HG03196 (cell line): ENCODE data around the gene MIA.
A peak's percentile ranks its signal among the peaks of the same experiment; 100 is the strongest.
"Not testable (repeated sequence)": the region's sequence is repeated elsewhere in the genome, so short reads cannot be mapped to it uniquely, and the experiment has no call there.

Experiments
- ATAC-seq: cut with Tn5 transposase; IDR thresholded peaks from one replicate; pipeline ENCODE4 v1.9.1; 2021; ENCODE audit not compliant: unreplicated experiment

Gene MIA

GRCh38 chr19:40777937-40778705 lies 2.8 kb downstream of the MIA start, which contains the start of gene RAB4B:
TSS of gene RAB4B (plus strand) at chr19:40778247. CDS start at chr19:40778376, 129 bp downstream.
- peak; percentile 67 for ATAC-seq

DNA sequence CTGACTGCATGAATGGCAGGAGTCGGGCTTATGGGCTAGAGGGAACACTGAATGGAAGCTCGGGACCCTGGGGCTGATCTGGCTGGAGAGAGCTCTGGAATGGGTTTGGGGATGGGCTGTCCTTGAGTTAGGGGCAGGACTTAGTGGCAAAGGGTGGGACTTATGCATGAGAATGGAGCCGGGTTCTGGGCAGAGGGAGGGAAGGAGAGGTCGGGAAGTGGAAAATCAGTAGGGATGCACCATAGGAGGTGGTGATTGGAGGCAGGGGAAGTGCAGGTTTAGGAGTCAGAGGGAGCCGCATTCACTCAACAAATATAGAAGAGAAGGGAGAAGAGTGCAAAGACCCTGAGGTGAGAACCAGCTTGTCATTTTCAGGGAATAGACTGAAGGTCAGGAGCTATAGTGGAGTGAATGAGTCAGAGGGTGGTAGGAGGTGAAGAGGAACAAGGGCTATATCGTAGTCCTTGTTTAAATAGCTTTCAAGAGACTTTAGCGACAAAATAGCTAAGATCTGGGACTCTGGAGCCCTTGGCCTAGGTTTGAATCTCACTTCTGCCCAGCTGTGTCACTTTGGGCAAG lies 3.5 kb downstream of the MIA start:
- no peak for ATAC-seq

DNA sequence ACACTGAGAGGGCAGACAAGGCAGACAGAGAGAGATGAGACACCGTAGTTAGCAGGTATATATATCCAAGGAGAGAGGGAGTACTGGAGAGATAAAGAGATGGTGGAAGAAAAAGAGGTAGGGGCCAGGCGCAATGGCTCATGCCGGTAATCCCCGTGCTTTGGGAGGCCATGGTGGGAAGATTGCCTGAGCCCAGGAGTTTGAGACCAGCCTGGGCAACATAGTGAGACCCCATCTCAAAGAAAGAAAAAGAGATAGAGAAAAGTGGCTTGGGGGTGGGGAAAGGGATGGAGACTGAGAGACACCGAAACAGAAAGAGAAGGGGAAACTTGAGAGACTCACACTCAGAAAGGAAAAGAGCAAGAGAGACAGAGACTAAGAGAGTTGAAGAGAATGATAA lies 5.3 kb downstream of the MIA start:
- ATAC-seq: no peak

GRCh38 chr19:40781140-40781539 lies 5.8 kb downstream of the MIA start:
- ATAC-seq: no peak

DNA sequence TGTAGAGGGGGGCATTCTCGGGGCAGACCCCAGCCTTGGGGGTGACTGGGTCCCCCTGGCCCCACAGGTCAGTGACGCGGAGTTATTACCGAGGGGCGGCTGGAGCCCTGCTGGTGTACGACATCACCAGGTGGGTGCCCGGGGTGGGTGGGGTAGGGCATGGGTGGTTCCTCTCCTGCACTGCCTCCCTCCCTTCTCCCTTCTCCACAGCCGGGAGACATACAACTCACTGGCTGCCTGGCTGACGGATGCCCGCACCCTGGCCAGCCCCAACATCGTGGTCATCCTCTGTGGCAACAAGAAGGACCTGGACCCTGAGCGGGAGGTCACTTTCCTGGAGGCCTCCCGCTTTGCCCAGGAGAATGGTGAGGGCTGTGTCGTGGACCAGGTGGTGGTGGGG lies 8.4 kb downstream of the MIA start:
- no peak for ATAC-seq

DNA sequence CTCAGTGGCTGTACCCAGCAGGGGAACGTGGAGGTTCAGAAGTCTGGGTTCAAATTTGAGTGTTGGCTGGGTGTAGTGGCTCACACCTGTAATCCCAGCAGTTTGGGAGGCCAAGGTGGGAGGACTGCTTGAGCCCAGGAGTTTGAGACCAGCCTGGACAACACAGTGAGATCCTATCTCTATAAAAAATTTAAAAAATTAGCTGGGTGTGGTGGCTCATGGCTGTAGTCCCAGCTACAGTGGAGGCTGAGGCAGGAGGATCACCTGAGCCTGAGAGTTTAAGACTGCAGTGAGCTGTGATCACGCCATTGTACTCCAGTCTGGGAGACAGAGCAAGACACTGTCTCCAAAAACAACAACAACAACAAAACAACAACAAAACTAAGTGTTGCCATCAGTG lies 8.8 kb downstream of the MIA start:
- ATAC-seq: not testable (repeated sequence)

- ATAC-seq: no peak
Observed at GRCh38 chr19:40785526-40785925, 10.2 kb downstream of the MIA start.

DNA sequence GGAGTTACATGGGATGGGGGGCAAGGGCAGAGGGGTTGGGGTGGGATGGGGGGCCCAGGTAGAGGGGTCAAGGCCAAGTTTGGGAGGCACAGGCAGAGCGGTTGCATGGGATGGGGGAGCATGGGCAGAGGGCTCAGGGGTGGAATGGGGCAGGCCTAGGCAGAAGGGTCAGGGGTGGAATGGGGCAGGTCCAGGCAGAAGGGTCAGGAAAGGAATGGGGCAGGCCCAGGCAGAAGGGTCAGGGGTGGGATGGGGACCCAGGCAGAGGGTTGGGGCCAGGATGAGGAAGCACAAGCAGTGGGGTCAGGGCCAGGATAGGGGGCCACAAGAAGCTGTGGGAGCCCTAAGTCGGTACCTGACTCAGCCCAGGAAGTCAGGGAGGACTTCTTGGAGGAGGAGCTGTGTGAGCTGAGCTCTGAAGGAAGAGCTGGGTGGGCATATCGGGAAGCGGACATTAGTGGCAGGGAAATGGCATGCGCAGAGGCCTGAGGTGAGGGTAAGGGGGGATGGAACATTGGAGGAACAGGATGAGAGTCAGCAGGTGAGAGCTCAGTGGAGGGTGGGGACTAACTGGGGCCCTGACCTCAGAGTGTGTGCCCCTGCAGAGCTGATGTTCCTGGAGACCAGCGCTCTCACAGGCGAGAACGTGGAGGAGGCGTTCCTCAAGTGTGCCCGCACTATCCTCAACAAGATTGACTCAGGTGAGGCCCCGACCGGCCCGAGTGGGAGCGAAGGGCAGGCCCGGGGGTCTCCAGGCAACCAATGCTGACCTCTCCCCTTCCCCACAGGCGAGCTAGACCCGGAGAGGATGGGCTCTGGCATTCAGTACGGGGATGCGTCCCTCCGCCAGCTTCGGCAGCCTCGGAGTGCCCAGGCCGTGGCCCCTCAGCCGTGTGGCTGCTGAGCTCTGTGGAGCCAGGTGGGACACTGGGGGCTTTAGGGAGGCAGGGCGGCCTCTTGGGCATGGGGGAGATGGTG lies 11.0 kb downstream of the MIA start:
- ATAC-seq: no peak

DNA sequence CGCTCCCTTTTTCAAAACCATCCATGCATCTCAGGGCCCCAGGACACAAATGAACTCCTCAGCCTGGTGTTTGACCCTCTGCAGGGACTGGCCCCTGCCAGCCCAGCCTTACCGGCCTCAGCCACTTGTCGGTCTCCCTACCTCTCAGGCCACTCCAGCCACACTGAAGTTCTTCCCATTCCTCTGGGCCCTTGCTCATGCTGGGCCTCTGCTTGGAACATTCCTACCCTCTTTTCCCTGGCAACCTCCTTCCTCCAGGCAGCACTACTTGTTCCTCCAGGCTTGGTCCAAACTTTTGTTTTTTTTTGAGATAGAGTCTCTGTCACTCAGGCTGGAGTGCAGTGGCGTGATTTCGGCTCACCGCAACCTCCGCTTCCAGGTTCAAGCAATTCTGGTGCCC lies 16.0 kb downstream of the MIA start:
- ATAC-seq: no peak

GRCh38 chr19:40791996-40792395 lies 16.7 kb downstream of the MIA start:
- ATAC-seq: no peak

DNA sequence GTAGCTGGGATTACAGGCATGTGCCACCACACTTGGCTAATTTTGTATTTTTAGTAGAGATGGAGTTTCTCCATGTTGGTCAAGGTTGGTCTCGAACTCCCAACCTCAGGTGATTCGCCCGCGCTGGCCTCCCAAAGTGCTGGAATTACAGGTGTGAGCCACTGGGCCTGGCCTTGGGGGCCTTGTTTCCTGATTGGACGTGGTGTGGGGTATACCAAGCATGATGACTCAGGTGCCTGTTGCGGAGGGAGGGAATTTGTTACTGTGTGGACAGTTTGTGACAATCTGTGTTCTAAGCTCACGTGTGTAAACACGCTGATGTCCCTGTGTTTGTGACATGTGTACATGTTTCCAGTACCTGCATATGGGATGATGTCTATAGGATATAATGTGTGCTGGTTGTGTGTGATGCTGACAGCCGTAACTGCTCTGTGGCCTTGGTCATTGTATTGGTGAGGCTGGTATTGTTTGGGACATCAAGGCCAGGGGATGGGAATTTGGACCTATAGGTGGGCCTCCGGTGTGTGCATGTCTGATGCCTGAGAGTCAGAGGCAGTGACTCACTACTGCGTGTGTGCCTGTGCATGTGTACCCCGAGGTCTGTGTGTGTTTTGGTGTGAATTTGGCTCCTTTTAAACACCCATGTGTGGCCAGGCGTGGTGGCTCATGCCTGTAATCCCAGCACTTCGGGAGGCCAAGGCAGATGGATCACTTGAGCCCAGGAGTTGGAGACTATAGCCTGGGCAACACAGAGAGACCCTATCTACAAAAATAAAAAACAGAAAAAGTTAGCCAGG lies 22.0 kb downstream of the MIA start:
- ATAC-seq: no peak

DNA sequence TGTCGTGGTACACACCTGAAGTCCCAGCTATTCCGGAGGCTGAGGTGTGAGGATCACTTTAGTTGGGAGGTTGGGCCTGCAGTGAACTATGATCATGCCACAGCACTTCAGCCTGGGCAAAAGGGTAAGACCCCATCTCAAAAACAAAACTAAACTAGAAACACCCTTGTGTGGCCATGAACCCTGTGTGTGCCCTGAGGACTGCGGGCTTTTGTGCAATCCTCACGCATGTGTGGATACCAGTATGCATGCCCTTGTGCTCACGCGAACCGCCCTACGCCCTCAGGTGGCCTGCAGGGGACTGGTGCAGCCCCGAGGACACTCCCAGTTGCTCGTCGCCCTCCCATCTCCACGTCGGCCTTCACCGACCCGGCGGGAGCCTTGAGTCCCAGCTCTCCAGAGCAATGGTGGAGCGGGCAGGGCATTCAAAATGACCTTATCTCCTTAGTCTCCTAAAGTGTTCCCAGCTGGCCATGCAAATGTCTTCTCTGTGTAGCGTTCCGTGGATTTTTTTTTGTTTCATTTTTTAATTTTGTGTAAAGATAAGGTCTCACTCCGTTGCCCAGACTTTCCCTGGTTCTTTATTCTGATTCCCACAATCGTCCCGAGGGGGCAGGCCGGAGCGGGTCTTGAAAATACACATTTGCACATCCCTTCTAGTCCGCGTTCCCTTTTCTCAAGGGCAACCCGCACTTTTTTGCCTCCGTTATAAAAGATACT lies 22.8 kb downstream of the MIA start:
- peak; percentile 21 for ATAC-seq

- ATAC-seq: peak; percentile 70
Observed at GRCh38 chr19:40798683-40799557, 23.6 kb downstream of the MIA start, which contains the start of gene EGLN2. TSS of gene EGLN2 (plus strand) at chr19:40799191. CDS start at chr19:40800573, 1,382 bp downstream.

- no peak for ATAC-seq
Observed at GRCh38 chr19:40799558-40800338, 24.4 kb downstream of the MIA start.

GRCh38 chr19:40800339-40800996 lies 25.1 kb downstream of the MIA start:
- no peak for ATAC-seq

GRCh38 chr19:40800997-40801377 lies 25.7 kb downstream of the MIA start:
- ATAC-seq: no peak

DNA sequence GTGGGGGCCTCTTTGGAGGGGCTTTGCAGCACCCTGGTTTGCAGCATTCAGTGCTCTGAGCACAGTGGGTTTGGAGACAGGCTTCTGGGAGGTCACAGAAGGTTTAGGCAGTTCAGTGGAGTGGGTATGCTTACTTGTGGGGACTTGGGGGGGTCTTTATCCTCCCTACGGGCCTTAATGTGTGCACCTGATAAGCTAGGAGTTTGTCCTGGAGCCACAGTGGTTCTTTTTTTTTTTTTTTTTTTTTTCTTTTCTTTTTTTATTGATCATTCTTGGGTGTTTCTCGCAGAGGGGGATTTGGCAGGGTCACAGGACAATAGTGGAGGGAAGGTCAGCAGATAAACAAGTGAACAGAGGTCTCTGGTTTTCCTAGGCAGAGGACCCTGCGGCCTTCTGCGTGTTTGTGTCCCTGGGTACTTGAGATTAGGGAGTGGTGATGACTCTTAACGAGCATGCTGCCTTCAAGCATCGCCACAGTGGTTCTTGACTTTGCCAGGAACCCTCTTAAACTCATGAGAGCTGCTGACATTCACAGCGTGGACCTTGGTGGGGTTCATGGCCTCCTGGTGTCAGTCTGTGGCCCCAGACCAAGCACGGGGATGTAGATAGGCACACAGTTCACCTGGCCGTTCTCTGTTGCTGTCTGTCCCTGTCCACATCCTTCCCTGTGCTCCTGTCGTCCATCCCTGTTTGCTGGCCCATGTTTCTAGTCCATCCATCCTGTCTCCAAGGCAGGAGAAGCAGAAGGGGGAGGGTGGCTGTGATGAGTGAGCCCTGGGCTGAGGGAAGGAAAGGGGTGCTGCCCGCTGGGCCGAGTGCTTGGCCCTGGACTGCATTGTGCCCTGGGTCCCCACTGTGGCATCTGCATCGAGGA lies 26.3 kb downstream of the MIA start:
- ATAC-seq: no peak
